Measurements from ENCODE around the gene RNPEPL1.

The RNPEPL1 gene

GRCh38 chr2:240595381-240596079 lies 27.2 kb downstream of the RNPEPL1 start:
- no peak overlapping the region for H3K4me3 ChIP-seq (ENCODE audit: low read depth, low read length)
- no peak overlapping the region for H3K9ac ChIP-seq (ENCODE audit: low read length)
- no peak overlapping the region for H3K27ac ChIP-seq (ENCODE audit: low read depth, low read length)
- no peaks in the 10 kb centered on the region for H3K4me1 ChIP-seq (ENCODE audit: control insufficient read depth, insufficient read depth, low read length)
- peaks cover 68% of the 10 kb centered on the region for H3K36me3 ChIP-seq (ENCODE audit: control insufficient read depth, insufficient read depth, low read length)
- H3K27me3 ChIP-seq (ENCODE audit: control insufficient read depth, insufficient read depth, low read length) = no peaks in the 10 kb centered on the region
- H3K9me3 ChIP-seq (ENCODE audit: control insufficient read depth, insufficient read depth, low read depth, low read length) = no peaks in the 10 kb centered on the region

- H3K27me3 ChIP-seq (ENCODE audit: control insufficient read depth, insufficient read depth, low read length) = no peaks in the 10 kb centered on the region
- H3K4me3 ChIP-seq (ENCODE audit: low read depth, low read length) = no peak overlapping the region
- no peak overlapping the region for H3K9ac ChIP-seq (ENCODE audit: low read length)
- H3K36me3 ChIP-seq (ENCODE audit: control insufficient read depth, insufficient read depth, low read length) = peaks cover 64% of the 10 kb centered on the region
- no peak overlapping the region for H3K27ac ChIP-seq (ENCODE audit: low read depth, low read length)
- no peaks in the 10 kb centered on the region for H3K9me3 ChIP-seq (ENCODE audit: control insufficient read depth, insufficient read depth, low read depth, low read length)
- no peaks in the 10 kb centered on the region for H3K4me1 ChIP-seq (ENCODE audit: control insufficient read depth, insufficient read depth, low read length)
Observed at GRCh38 chr2:240596080-240596460, 27.8 kb downstream of the RNPEPL1 start.

GRCh38 chr2:240596491-240596931 lies 28.2 kb downstream of the RNPEPL1 start:
- Histone ChIP-seq H3K27me3 (ENCODE audit: control insufficient read depth, insufficient read depth, low read length) (no peaks in the 10 kb centered on the region), H3K9me3 (ENCODE audit: control insufficient read depth, insufficient read depth, low read depth, low read length) (no peaks in the 10 kb centered on the region), H3K27ac (ENCODE audit: low read depth, low read length) (no peak overlapping the region), H3K36me3 (ENCODE audit: control insufficient read depth, insufficient read depth, low read length) (peaks cover 61% of the 10 kb centered on the region), H3K4me3 (ENCODE audit: low read depth, low read length) (no peak overlapping the region), H3K4me1 (ENCODE audit: control insufficient read depth, insufficient read depth, low read length) (no peaks in the 10 kb centered on the region), H3K9ac (ENCODE audit: low read length) (no peak overlapping the region)

GRCh38 chr2:240597054-240597418 lies 28.8 kb downstream of the RNPEPL1 start:
- H3K4me1 ChIP-seq (ENCODE audit: control insufficient read depth, insufficient read depth, low read length) = no peaks in the 10 kb centered on the region
- H3K9ac ChIP-seq (ENCODE audit: low read length) = no peak overlapping the region
- H3K9me3 ChIP-seq (ENCODE audit: control insufficient read depth, insufficient read depth, low read depth, low read length) = no peaks in the 10 kb centered on the region
- no peaks in the 10 kb centered on the region for H3K27me3 ChIP-seq (ENCODE audit: control insufficient read depth, insufficient read depth, low read length)
- H3K4me3 ChIP-seq (ENCODE audit: low read depth, low read length) = no peak overlapping the region
- H3K36me3 ChIP-seq (ENCODE audit: control insufficient read depth, insufficient read depth, low read length) = peaks cover 56% of the 10 kb centered on the region
- H3K27ac ChIP-seq (ENCODE audit: low read depth, low read length) = no peak overlapping the region

GRCh38 chr2:240597419-240598181 lies 29.3 kb downstream of the RNPEPL1 start:
- H3K4me3 ChIP-seq (ENCODE audit: low read depth, low read length) = no peak overlapping the region
- peaks cover 51% of the 10 kb centered on the region for H3K36me3 ChIP-seq (ENCODE audit: control insufficient read depth, insufficient read depth, low read length)
- no peaks in the 10 kb centered on the region for H3K4me1 ChIP-seq (ENCODE audit: control insufficient read depth, insufficient read depth, low read length)
- no peak overlapping the region for H3K27ac ChIP-seq (ENCODE audit: low read depth, low read length)
- H3K27me3 ChIP-seq (ENCODE audit: control insufficient read depth, insufficient read depth, low read length) = no peaks in the 10 kb centered on the region
- no peak overlapping the region for H3K9ac ChIP-seq (ENCODE audit: low read length)
- H3K9me3 ChIP-seq (ENCODE audit: control insufficient read depth, insufficient read depth, low read depth, low read length) = no peaks in the 10 kb centered on the region

- Histone ChIP-seq H3K27ac (ENCODE audit: low read depth, low read length) (no peak overlapping the region), H3K27me3 (ENCODE audit: control insufficient read depth, insufficient read depth, low read length) (no peaks in the 10 kb centered on the region), H3K9ac (ENCODE audit: low read length) (no peak overlapping the region), H3K4me3 (ENCODE audit: low read depth, low read length) (no peak overlapping the region), H3K36me3 (ENCODE audit: control insufficient read depth, insufficient read depth, low read length) (peaks cover 46% of the 10 kb centered on the region), H3K9me3 (ENCODE audit: control insufficient read depth, insufficient read depth, low read depth, low read length) (no peaks in the 10 kb centered on the region), H3K4me1 (ENCODE audit: control insufficient read depth, insufficient read depth, low read length) (no peaks in the 10 kb centered on the region)
Observed at GRCh38 chr2:240598311-240598911, 30.1 kb downstream of the RNPEPL1 start.

GRCh38 chr2:240599141-240599583 lies 30.9 kb downstream of the RNPEPL1 start:
- Histone ChIP-seq H3K9me3 (ENCODE audit: control insufficient read depth, insufficient read depth, low read depth, low read length) (no peaks in the 10 kb centered on the region), H3K4me1 (ENCODE audit: control insufficient read depth, insufficient read depth, low read length) (peaks cover 2% of the 10 kb centered on the region; the same call in 1 of the 2 replicates), H3K36me3 (ENCODE audit: control insufficient read depth, insufficient read depth, low read length) (peaks cover 41% of the 10 kb centered on the region), H3K9ac (ENCODE audit: low read length) (no peak overlapping the region), H3K27me3 (ENCODE audit: control insufficient read depth, insufficient read depth, low read length) (no peaks in the 10 kb centered on the region), H3K4me3 (ENCODE audit: low read depth, low read length) (no peak overlapping the region), H3K27ac (ENCODE audit: low read depth, low read length) (no peak overlapping the region)

GRCh38 chr2:240600451-240600961 lies 32.2 kb downstream of the RNPEPL1 start:
- Histone ChIP-seq H3K9me3 (ENCODE audit: control insufficient read depth, insufficient read depth, low read depth, low read length) (no peaks in the 10 kb centered on the region), H3K36me3 (ENCODE audit: control insufficient read depth, insufficient read depth, low read length) (peaks cover 41% of the 10 kb centered on the region), H3K4me1 (ENCODE audit: control insufficient read depth, insufficient read depth, low read length) (peaks cover 5% of the 10 kb centered on the region; the same call in 1 of the 2 replicates), H3K27me3 (ENCODE audit: control insufficient read depth, insufficient read depth, low read length) (no peaks in the 10 kb centered on the region), H3K27ac (ENCODE audit: low read depth, low read length) (no peak overlapping the region), H3K9ac (ENCODE audit: low read length) (no peak overlapping the region), H3K4me3 (ENCODE audit: low read depth, low read length) (no peak overlapping the region)

- H3K4me3 ChIP-seq (ENCODE audit: low read depth, low read length) = no peak overlapping the region
- no peaks in the 10 kb centered on the region for H3K27me3 ChIP-seq (ENCODE audit: control insufficient read depth, insufficient read depth, low read length)
- no peaks in the 10 kb centered on the region for H3K9me3 ChIP-seq (ENCODE audit: control insufficient read depth, insufficient read depth, low read depth, low read length)
- H3K4me1 ChIP-seq (ENCODE audit: control insufficient read depth, insufficient read depth, low read length) = peaks cover 5% of the 10 kb centered on the region; the same call in 1 of the 2 replicates
- no peak overlapping the region for H3K9ac ChIP-seq (ENCODE audit: low read length)
- peaks cover 36% of the 10 kb centered on the region for H3K36me3 ChIP-seq (ENCODE audit: control insufficient read depth, insufficient read depth, low read length)
- H3K27ac ChIP-seq (ENCODE audit: low read depth, low read length) = no peak overlapping the region
Observed at GRCh38 chr2:240601061-240601830, 33.0 kb downstream of the RNPEPL1 start.

- peaks cover 32% of the 10 kb centered on the region for H3K36me3 ChIP-seq (ENCODE audit: control insufficient read depth, insufficient read depth, low read length)
- H3K4me3 ChIP-seq (ENCODE audit: low read depth, low read length) = no peak overlapping the region
- H3K4me1 ChIP-seq (ENCODE audit: control insufficient read depth, insufficient read depth, low read length) = peaks cover 5% of the 10 kb centered on the region; the same call in 1 of the 2 replicates
- no peak overlapping the region for H3K9ac ChIP-seq (ENCODE audit: low read length)
- no peak overlapping the region for H3K27ac ChIP-seq (ENCODE audit: low read depth, low read length)
- H3K27me3 ChIP-seq (ENCODE audit: control insufficient read depth, insufficient read depth, low read length) = no peaks in the 10 kb centered on the region
- no peaks in the 10 kb centered on the region for H3K9me3 ChIP-seq (ENCODE audit: control insufficient read depth, insufficient read depth, low read depth, low read length)
Observed at GRCh38 chr2:240601831-240602160, 33.5 kb downstream of the RNPEPL1 start.
